ENCODE measurements around the gene CFAP53.

CFAP53 gene

DNA sequence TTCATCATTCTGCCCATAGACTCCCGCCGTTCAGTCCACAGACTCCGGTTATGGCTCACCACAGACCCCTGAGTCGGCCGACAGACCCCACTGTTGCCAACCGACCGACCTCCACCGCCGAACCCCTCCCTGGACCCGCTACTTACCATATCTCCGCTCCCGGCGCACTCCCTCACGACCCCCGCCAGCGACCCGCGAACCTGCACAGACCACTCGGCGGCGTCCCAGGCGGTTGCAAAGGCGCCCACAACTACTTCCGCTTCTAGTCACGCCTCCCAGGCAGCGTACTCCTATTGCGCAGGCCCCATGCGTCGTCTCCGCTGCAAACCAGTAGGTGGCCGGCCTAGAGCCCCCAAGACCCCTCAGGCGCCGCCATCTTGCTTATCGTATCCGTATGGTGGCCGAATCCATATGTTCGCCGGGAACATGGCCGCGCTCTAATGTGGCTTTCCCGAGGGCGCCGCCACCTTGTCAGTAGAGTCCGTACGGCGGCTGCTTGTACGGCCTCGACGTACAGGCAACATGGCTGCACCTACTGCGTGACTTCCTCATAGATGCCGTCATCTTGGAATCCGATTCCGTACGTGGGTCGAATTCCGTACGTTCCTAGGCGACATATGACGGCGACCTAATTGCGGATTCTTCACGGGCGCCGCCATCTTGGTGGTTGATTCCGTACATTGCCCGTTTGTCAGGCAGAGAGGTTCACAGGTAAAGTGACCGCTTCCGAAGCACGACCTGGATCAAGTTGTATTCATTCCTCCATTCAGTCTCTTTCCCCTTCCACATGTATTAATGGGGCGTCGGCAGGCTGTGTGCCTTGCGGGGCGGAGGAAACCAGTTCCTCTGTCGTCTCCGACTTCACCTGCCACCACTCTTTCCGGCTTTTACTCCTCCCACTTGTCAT lies 21.4 kb upstream of the CFAP53 start, which contains the start of gene CXXC1:
TSS of gene CXXC1 (minus strand) at position 252 of the 907 bp plus-strand sequence. CDS start at position 149, 103 bp downstream.
- peaks cover 4% of the 10 kb centered on the region for H3K4me1 ChIP-seq (ENCODE audit: control insufficient read depth, insufficient read depth, low read length)
- no peaks in the 10 kb centered on the region for H3K9me3 ChIP-seq (ENCODE audit: control insufficient read depth, low read length)
- peak within 1 kb of the TSS; percentile 56 for H3K27ac ChIP-seq (ENCODE audit: insufficient read depth, low read depth, low read length, poor library complexity, severe bottlenecking)
- no peaks in the 10 kb centered on the region for H3K27me3 ChIP-seq (ENCODE audit: control insufficient read depth, insufficient read depth, low read length, poor library complexity, severe bottlenecking)
- peaks cover 24% of the 10 kb centered on the region for H3K36me3 ChIP-seq (ENCODE audit: control insufficient read depth, insufficient read depth, low read length)
- 0% methylated on average over 76 of the region's 76 CpGs for WGBS, 2 experiments
- peak within 1 kb of the TSS; percentile 85 for H3K4me3 ChIP-seq (ENCODE audit: insufficient read depth, low read depth, low read length)

DNA sequence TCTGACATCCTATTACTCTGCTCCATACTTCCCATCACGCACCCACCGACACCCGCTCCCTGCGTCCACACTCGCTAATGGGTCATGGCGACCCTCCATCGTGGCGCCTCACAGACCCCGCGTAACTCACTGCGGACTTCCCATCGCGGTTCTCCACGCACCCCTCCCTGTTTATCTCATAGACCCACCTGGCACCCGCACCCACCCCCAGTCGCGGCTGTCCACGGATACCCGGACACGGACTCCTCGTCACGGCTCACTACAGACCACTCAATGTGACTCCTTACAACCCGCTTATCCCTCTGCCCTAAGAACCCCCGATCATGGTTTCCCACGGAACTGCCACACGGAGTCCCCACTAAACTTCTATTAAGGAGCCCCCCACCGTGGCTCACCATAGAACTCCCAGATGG lies 20.7 kb upstream of the CFAP53 start:
- H3K4me3 ChIP-seq (ENCODE audit: insufficient read depth, low read depth, low read length), result peak overlapping the region; percentile 85
- peaks cover 24% of the 10 kb centered on the region for H3K36me3 ChIP-seq (ENCODE audit: control insufficient read depth, insufficient read depth, low read length)
- H3K9me3 ChIP-seq (ENCODE audit: control insufficient read depth, low read length), result no peaks in the 10 kb centered on the region
- no peaks in the 10 kb centered on the region for H3K27me3 ChIP-seq (ENCODE audit: control insufficient read depth, insufficient read depth, low read length, poor library complexity, severe bottlenecking)
- no peak overlapping the region for H3K27ac ChIP-seq (ENCODE audit: insufficient read depth, low read depth, low read length, poor library complexity, severe bottlenecking)
- WGBS, 2 experiments, result 1 to 2% methylated on average over 27 of the region's 27 CpGs
- peaks cover 4% of the 10 kb centered on the region for H3K4me1 ChIP-seq (ENCODE audit: control insufficient read depth, insufficient read depth, low read length)

DNA sequence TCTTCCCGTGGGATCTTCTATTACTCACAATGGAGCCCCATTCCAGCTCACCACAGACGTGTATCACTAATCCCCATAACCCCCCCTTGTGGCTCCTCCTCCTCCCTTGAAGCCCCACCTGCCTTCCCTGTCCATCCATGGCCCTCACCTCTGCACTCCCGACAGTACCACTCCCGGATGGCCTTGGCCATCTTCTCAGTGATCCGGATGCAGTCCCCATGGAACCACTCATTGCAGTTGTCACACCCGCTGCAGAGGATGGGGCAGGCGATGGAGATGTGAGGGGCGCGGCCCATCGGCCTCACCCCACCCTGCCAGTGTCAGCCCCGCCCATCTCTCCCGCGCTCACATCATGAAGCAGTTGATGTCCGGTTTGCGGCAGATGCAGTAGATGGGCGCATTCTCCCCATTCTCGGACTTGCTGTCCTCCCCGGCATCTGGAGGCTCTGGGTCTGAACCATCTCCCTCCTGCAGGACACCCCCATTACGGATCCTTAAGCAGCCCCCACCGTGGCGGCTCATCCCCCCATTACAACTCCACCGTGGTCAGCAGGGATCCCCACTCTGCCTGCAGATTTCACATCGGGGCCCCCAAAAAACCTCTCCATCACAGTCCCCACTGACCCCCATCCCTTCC lies 20.2 kb upstream of the CFAP53 start:
- WGBS, 2 experiments, result 39 to 42% methylated on average over 23 of the region's 23 CpGs

DNA sequence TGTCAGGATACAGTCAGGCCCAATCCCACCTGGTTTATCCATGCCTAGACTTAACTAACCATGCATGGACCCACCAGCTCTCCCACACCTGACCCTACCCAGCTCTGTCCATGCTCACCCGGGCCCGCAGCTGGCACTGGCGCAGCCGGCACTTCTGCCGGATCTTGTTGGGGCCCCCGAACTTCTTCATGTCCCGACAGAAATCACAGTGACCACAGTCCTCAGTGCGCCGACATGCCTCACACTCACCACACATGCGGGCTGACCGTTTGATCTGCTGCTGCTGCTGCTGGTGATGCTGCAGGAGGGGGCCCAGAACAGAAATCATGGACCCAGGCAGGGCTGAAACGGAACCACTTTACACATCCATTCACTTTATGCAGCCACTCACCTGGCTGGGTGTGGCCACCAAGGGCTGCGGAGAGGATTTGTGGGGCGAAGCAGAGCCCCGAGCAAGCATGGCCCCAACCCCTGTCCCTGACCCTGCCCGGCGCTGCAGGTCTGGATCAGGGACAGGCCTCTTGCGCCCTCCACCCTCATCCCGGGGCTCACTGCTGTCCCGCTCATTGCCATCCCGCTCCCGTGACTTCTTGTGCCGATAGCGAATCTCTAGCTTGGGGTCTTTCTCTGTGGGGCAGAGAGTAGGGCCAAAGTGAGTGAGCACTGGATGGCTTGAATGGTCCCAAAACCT lies 19.5 kb upstream of the CFAP53 start:
- no peaks in the 10 kb centered on the region for H3K27me3 ChIP-seq (ENCODE audit: control insufficient read depth, insufficient read depth, low read length, poor library complexity, severe bottlenecking)
- peaks cover 24% of the 10 kb centered on the region for H3K36me3 ChIP-seq (ENCODE audit: control insufficient read depth, insufficient read depth, low read length)
- H3K4me1 ChIP-seq (ENCODE audit: control insufficient read depth, insufficient read depth, low read length), result peaks cover 4% of the 10 kb centered on the region
- no peaks in the 10 kb centered on the region for H3K9me3 ChIP-seq (ENCODE audit: control insufficient read depth, low read length)
- 94 to 95% methylated on average over 24 of the region's 24 CpGs for WGBS, 2 experiments
- H3K4me3 ChIP-seq (ENCODE audit: insufficient read depth, low read depth, low read length), result no peak overlapping the region
- H3K27ac ChIP-seq (ENCODE audit: insufficient read depth, low read depth, low read length, poor library complexity, severe bottlenecking), result no peak overlapping the region

More for the DNA sequence above, 20.2 kb upstream of the CFAP53 start:
- Histone ChIP-seq H3K4me3 (ENCODE audit: insufficient read depth, low read depth, low read length) (peak overlapping the region; percentile 85), H3K9me3 (ENCODE audit: control insufficient read depth, low read length) (no peaks in the 10 kb centered on the region), H3K36me3 (ENCODE audit: control insufficient read depth, insufficient read depth, low read length) (peaks cover 24% of the 10 kb centered on the region), H3K4me1 (ENCODE audit: control insufficient read depth, insufficient read depth, low read length) (peaks cover 4% of the 10 kb centered on the region), H3K27ac (ENCODE audit: insufficient read depth, low read depth, low read length, poor library complexity, severe bottlenecking) (no peak overlapping the region), H3K27me3 (ENCODE audit: control insufficient read depth, insufficient read depth, low read length, poor library complexity, severe bottlenecking) (no peaks in the 10 kb centered on the region)

DNA sequence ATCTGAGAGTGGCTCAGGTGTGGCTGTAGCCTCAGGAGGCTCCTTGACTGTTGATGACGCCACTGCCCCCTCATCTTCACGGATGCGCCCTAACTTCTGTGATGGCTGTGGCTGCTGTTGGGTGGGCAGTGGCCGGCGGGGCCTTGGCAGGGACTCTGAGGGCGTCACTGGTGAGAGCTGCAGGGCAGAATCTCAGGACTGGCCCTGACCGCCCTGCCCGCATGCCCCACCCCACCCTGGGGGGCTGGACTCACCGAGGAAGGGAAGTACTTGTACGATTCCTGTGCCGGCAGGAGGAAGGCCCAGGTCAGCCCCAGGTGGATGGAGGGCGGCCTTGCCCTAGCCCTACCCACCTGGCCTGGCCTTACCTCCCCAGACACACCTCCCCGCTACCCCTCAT lies 18.8 kb upstream of the CFAP53 start:
- Histone ChIP-seq H3K27me3 (ENCODE audit: control insufficient read depth, insufficient read depth, low read length, poor library complexity, severe bottlenecking) (no peaks in the 10 kb centered on the region), H3K27ac (ENCODE audit: insufficient read depth, low read depth, low read length, poor library complexity, severe bottlenecking) (no peak overlapping the region), H3K4me1 (ENCODE audit: control insufficient read depth, insufficient read depth, low read length) (peaks cover 7% of the 10 kb centered on the region), H3K4me3 (ENCODE audit: insufficient read depth, low read depth, low read length) (no peak overlapping the region), H3K9me3 (ENCODE audit: control insufficient read depth, low read length) (no peaks in the 10 kb centered on the region), H3K36me3 (ENCODE audit: control insufficient read depth, insufficient read depth, low read length) (peaks cover 24% of the 10 kb centered on the region)
- 94% methylated on average over 13 of the region's 13 CpGs for WGBS, 2 experiments

DNA sequence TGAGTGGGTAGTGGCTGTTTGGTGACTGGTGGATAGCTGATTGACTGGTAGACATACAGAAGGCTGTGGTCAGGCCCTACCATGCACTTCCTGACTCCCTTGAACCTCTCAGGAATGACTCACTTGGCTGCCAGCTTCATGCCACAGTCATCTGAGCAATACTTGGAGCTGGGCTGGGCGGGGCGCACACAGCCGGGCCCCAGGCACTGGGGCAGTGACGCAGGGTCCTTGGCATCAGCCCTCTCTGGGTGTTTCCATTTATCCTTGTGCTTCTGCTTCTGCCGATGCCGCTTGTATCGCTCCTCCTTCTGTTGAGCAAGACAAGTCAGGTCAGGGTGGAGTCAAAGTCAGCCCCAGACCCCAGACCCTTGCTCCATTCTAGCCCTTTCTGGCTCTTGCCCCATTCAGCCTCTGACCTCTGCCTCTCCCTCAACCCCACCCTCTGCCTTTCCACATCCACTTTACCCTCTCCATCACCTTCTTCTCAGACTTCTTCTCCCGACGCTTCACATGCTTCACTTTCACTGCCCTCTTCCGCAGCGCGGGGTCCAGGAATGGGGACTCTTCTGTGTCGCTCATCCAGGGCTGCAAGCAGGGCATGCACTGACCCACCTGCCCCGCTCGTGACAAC lies 18.1 kb upstream of the CFAP53 start:
- Histone ChIP-seq H3K27ac (ENCODE audit: insufficient read depth, low read depth, low read length, poor library complexity, severe bottlenecking) (no peak overlapping the region), H3K27me3 (ENCODE audit: control insufficient read depth, insufficient read depth, low read length, poor library complexity, severe bottlenecking) (no peaks in the 10 kb centered on the region), H3K9me3 (ENCODE audit: control insufficient read depth, low read length) (no peaks in the 10 kb centered on the region), H3K4me3 (ENCODE audit: insufficient read depth, low read depth, low read length) (no peak overlapping the region), H3K4me1 (ENCODE audit: control insufficient read depth, insufficient read depth, low read length) (peaks cover 13% of the 10 kb centered on the region), H3K36me3 (ENCODE audit: control insufficient read depth, insufficient read depth, low read length) (peaks cover 26% of the 10 kb centered on the region)
- WGBS, 2 experiments, result 94 to 95% methylated on average over 15 of the region's 15 CpGs

DNA sequence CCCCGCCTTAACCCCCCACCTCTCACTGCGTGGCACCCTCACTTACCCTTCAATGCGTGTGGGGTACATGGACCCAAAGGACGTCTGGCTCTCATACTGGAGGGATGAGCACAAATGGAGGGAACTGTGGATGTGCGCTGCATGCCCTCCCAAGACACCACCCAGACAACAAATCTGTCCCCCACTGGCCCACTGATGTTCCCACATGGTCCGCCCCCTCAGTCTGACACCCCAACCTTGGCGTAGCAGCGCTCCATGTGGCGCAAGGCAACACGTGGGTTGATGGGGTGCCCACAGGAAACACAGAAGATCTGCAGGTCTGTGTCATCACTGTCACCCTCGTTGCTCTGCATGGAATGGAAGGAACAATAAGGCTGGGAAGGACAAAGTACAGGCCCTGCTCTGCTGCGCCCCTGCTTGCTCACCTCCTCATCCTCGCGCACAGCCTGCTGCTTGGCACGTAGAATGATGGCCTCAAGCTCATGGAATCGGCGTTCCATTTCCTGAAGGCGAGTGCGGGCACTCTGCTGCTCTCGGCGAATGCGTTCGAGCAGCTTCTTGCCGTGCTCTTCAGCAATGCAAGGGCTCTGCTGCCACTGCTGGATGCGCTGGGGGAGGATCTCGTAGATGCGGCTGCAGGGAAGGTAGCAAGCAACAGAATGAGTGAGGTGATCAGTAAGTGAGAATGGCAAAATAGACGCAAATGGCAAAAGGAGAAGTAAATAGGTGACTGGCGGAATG lies 17.3 kb upstream of the CFAP53 start:
- Histone ChIP-seq H3K4me3 (ENCODE audit: insufficient read depth, low read depth, low read length) (no peak overlapping the region), H3K27me3 (ENCODE audit: control insufficient read depth, insufficient read depth, low read length, poor library complexity, severe bottlenecking) (no peaks in the 10 kb centered on the region), H3K4me1 (ENCODE audit: control insufficient read depth, insufficient read depth, low read length) (peaks cover 13% of the 10 kb centered on the region), H3K9me3 (ENCODE audit: control insufficient read depth, low read length) (no peaks in the 10 kb centered on the region), H3K36me3 (ENCODE audit: control insufficient read depth, insufficient read depth, low read length) (peaks cover 30% of the 10 kb centered on the region), H3K27ac (ENCODE audit: insufficient read depth, low read depth, low read length, poor library complexity, severe bottlenecking) (no peak overlapping the region)
- 96 to 97% methylated on average over 29 of the region's 29 CpGs for WGBS, 2 experiments

DNA sequence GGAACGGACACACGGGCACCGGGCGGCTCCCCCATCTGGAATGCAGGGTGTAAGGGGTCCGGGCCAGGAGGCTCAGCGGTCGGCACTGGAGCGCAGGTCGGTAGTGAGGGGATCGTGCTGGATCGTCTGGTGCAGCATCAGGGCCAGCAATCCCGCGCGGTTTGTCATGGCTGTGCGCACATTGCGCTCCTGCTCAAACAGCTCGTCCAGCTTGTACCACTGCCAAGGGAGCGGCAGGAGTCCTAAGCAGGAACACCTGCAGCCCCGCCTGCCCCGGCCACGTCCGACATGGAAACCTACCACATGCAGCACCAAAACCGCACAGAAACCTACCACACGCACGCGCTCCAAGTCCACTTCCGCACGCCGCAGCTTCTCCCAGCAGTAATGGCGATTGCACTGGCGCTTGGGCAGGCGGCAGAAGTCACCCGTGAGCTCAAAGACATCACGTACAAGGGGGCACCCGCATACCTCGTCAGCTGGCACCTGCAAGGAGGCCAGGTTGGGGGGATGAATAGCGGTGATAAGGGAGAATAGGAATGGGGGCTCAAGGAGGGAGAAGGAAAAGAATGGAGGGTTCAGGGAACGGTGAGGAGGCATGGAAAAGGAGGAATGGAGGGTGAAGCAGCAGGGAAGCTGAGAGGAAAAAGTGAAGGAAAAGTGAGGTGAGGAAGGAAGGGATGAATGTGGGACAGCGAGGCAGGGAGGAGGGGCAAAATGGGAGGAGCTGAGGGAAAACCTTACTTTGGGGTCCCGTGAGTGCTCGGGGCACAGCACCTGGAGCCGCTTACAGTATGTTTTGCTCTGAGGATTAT lies 16.4 kb upstream of the CFAP53 start:
- no peak overlapping the region for H3K4me3 ChIP-seq (ENCODE audit: insufficient read depth, low read depth, low read length)
- no peaks in the 10 kb centered on the region for H3K27me3 ChIP-seq (ENCODE audit: control insufficient read depth, insufficient read depth, low read length, poor library complexity, severe bottlenecking)
- H3K9me3 ChIP-seq (ENCODE audit: control insufficient read depth, low read length), result no peaks in the 10 kb centered on the region
- H3K4me1 ChIP-seq (ENCODE audit: control insufficient read depth, insufficient read depth, low read length), result peaks cover 13% of the 10 kb centered on the region
- H3K36me3 ChIP-seq (ENCODE audit: control insufficient read depth, insufficient read depth, low read length), result peaks cover 34% of the 10 kb centered on the region
- 96 to 97% methylated on average over 42 of the region's 42 CpGs for WGBS, 2 experiments
- H3K27ac ChIP-seq (ENCODE audit: insufficient read depth, low read depth, low read length, poor library complexity, severe bottlenecking), result no peak overlapping the region

Measured in ectodermal cell (in vitro differentiated cells).